HEK293T (cell line): Measurements from ENCODE around the gene RRP15.

Experiments
- ARNT ChIP-seq: fragments of 450-650 bp; IDR thresholded peaks from 2 replicates; pipeline ENCODE4 v1.6.1; 2017; ENCODE audit warnings: mild to moderate bottlenecking
- BHLHE40 ChIP-seq: fragments of 450-650 bp; IDR thresholded peaks from 2 replicates; pipeline ENCODE4 v1.6.1; 2016; ENCODE audit warnings: mild to moderate bottlenecking, moderate library complexity, borderline replicate concordance
- ELF4 ChIP-seq: fragments of 450-650 bp; IDR thresholded peaks from 2 replicates; pipeline ENCODE4 v1.6.1; 2017; ENCODE audit warnings: antibody characterized with exemption
- FOXA1 ChIP-seq: fragments of 450-650 bp; IDR thresholded peaks from 2 replicates; pipeline ENCODE4 v1.6.1; 2016; ENCODE audit warnings: mild to moderate bottlenecking
- FOXK2 ChIP-seq: fragments of 450-650 bp; IDR thresholded peaks from 2 replicates; pipeline ENCODE4 v1.6.1; 2016; ENCODE audit warnings: mild to moderate bottlenecking
- FOXM1 ChIP-seq: fragments of 450-650 bp; IDR thresholded peaks from 2 replicates; pipeline ENCODE4 v1.6.1; 2017; ENCODE audit warnings: mild to moderate bottlenecking, borderline replicate concordance
- L3MBTL2 ChIP-seq: fragments of 450-650 bp; conservative IDR thresholded peaks from 2 replicates; pipeline ENCODE4 v1.6.1; 2016; ENCODE audit warnings: mild to moderate bottlenecking
- PKNOX1 ChIP-seq: fragments of 450-650 bp; IDR thresholded peaks from 2 replicates; pipeline ENCODE4 v1.6.1; 2016
- SP1 ChIP-seq: fragments of 450-650 bp; IDR thresholded peaks from 2 replicates; pipeline ENCODE4 v1.6.1; 2017
- SUZ12 ChIP-seq: fragments of 450-650 bp; IDR thresholded peaks from 2 replicates; pipeline ENCODE4 v1.6.1; 2016; ENCODE audit warnings: mild to moderate bottlenecking
- TARDBP ChIP-seq: fragments of 450-650 bp; IDR thresholded peaks from 2 replicates; pipeline ENCODE4 v1.6.1; 2016

GRCh38 chr1:218297867-218298266, 12.8 kb downstream of the RRP15 start:
- TF ChIP-seq SUZ12 (no peak), BHLHE40 (no peak), FOXA1 (no peak), ARNT (no peak), FOXK2 (no peak), FOXM1 (no peak), SP1 (no peak), ELF4 (no peak), PKNOX1 (no peak), TARDBP (no peak), L3MBTL2 (no peak)
